OCI-LY1 (cell line): ENCODE measurements around the gene CTNND2.

Experiments used
- H2AFZ ChIP-seq: fragments of 200-600 bp; sonication (generic), shearing (Covaris generic); 2 replicates; pipeline ENCODE4 v1.6.0; 2014; ENCODE audit warnings: antibody characterized with exemption, mild to moderate bottlenecking, low read length
- H3F3A ChIP-seq: fragments of 200-600 bp; sonication (generic), shearing (Covaris generic); 2 replicates; pipeline ENCODE4 v1.6.0; 2014; ENCODE audit warnings: mild to moderate bottlenecking, antibody characterized with exemption, low read length, moderate library complexity; ENCODE audit not compliant: insufficient read depth
- H3K27ac ChIP-seq: fragments of 200-600 bp; sonication (generic); 2 replicates; pipeline ENCODE4 v1.5.1; 2014; ENCODE audit warnings: low read length, mixed run types, mild to moderate bottlenecking, low read depth; ENCODE audit not compliant: poor library complexity, severe bottlenecking
- H3K27me3 ChIP-seq: fragments of 200-600 bp; sonication (generic); 2 replicates; pipeline ENCODE4 v1.6.0; 2014; ENCODE audit warnings: antibody characterized with exemption, mild to moderate bottlenecking, low read length, moderate library complexity; ENCODE audit not compliant: insufficient read depth
- H3K36me3 ChIP-seq: fragments of 200-600 bp; sonication (generic); 2 replicates; pipeline ENCODE4 v1.6.1; 2014; ENCODE audit warnings: mild to moderate bottlenecking, antibody characterized with exemption, low read length, moderate library complexity, mixed read lengths; ENCODE audit not compliant: insufficient read depth
- H3K4me1 ChIP-seq: fragments of 200-600 bp; sonication (generic); 2 replicates; pipeline ENCODE4 v1.5.1; 2014; ENCODE audit warnings: mild to moderate bottlenecking, low read length, moderate library complexity; ENCODE audit not compliant: insufficient read depth, severe bottlenecking
- H3K4me2 ChIP-seq: fragments of 200-600 bp; sonication (generic), shearing (Covaris generic); 2 replicates; pipeline ENCODE4 v1.6.1; 2014; ENCODE audit warnings: low read length
- H3K4me3 ChIP-seq: fragments of 200-600 bp; sonication (generic); 2 replicates; pipeline ENCODE4 v1.5.1; 2014; ENCODE audit warnings: low read length, low read depth, mild to moderate bottlenecking, mixed read lengths; ENCODE audit not compliant: poor library complexity, severe bottlenecking
- H3K79me2 ChIP-seq: fragments of 200-600 bp; shearing (Covaris generic); 2 replicates; pipeline ENCODE4 v1.6.1; 2016; ENCODE audit warnings: mixed run types, low read length, mixed read lengths; ENCODE audit not compliant: insufficient read depth
- H3K9ac ChIP-seq: fragments of 200-600 bp; sonication (generic), shearing (Covaris generic); 2 replicates; pipeline ENCODE4 v1.6.1; 2014; ENCODE audit warnings: mild to moderate bottlenecking, low read length, mixed read lengths
- H3K9me2 ChIP-seq: fragments of 200-600 bp; sonication (generic), shearing (Covaris generic); 2 replicates; pipeline ENCODE4 v1.6.1; 2014; ENCODE audit warnings: low read depth, mild to moderate bottlenecking, low read length, mixed read lengths
- H3K9me3 ChIP-seq: fragments of 200-600 bp; shearing (Covaris generic); 2 replicates; pipeline ENCODE4 v1.6.1; 2014; ENCODE audit warnings: low read length, mixed read lengths
- H4K20me1 ChIP-seq: fragments of 200-600 bp; sonication (generic), shearing (Covaris generic); 2 replicates; pipeline ENCODE4 v1.6.0; 2016; ENCODE audit warnings: mild to moderate bottlenecking, low read length; ENCODE audit not compliant: insufficient read depth
- EZH2 ChIP-seq: fragments of 200-600 bp; sonication (generic), shearing (Covaris generic); IDR thresholded peaks from 2 replicates; pipeline ENCODE4 v1.8.0; 2017; ENCODE audit warnings: borderline replicate concordance, mixed run types, mild to moderate bottlenecking, antibody characterized with exemption, low read length, moderate library complexity, mixed read lengths
- TF ChIP-seq, protein P1 (sequence below): fragments of 200-600 bp; sonication (generic), shearing (Covaris generic); IDR thresholded peaks from 2 replicates; pipeline ENCODE4 v1.5.1; 2017; ENCODE audit warnings: mild to moderate bottlenecking, antibody characterized with exemption, low read length, moderate library complexity, mixed read lengths

Gene CTNND2

DNA sequence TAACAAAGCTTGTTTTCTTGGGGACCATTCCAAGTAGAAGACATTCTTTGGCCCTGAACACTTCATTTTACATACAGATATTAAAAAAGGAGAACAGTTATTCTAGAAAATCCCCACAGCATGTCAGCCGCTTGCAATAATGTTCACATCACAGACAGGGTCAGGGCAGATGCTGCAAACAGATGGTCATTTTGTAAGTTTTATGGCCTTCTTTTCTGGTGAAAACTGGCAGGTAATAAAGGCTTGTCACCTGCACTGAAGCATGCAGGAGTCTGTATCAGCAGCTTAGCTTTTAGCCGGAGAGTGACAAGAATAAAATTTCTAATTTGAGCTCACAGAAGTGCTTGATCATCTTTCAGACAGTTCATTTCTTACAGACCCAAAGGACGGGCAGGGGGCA, 922.3 kb downstream of the CTNND2 start:
- Histone ChIP-seq H4K20me1 (no peaks in the 10 kb centered on the region), H3K4me1 (no peaks in the 10 kb centered on the region), H3F3A (no peaks in the 10 kb centered on the region), H3K9me2 (no peaks in the 10 kb centered on the region), H2AFZ (no peak overlapping the region), H3K4me3 (no peak overlapping the region), H3K9me3 (no peaks in the 10 kb centered on the region), H3K36me3 (no peaks in the 10 kb centered on the region), H3K9ac (no peak overlapping the region), H3K4me2 (no peak overlapping the region), H3K27me3 (no peaks in the 10 kb centered on the region), H3K79me2 (no peaks in the 10 kb centered on the region), H3K27ac (no peak overlapping the region)
- no peak for TF ChIP-seq EZH2
- TF ChIP-seq, protein P1, sequence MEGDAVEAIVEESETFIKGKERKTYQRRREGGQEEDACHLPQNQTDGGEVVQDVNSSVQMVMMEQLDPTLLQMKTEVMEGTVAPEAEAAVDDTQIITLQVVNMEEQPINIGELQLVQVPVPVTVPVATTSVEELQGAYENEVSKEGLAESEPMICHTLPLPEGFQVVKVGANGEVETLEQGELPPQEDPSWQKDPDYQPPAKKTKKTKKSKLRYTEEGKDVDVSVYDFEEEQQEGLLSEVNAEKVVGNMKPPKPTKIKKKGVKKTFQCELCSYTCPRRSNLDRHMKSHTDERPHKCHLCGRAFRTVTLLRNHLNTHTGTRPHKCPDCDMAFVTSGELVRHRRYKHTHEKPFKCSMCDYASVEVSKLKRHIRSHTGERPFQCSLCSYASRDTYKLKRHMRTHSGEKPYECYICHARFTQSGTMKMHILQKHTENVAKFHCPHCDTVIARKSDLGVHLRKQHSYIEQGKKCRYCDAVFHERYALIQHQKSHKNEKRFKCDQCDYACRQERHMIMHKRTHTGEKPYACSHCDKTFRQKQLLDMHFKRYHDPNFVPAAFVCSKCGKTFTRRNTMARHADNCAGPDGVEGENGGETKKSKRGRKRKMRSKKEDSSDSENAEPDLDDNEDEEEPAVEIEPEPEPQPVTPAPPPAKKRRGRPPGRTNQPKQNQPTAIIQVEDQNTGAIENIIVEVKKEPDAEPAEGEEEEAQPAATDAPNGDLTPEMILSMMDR = no peak

DNA sequence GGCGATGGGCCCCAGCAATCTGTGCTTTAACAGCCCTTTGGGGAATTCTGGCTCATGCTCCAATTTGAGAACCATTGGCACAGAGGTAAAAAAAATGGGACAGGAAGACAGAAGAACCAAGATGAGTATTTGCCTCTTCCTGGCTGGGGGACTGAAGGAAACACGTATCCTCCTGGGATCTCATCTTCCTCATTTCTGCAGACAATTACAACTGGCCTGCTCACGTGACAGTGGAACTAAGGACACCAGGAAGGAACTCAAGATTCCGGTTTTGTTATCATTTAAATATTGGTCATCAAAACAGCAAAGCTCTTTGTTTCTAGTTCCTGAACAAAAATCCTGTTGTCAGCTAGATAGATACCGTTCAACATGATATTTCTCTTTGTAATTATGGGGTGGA, 927.2 kb downstream of the CTNND2 start:
- Histone ChIP-seq H3K9ac (no peak overlapping the region), H3K27me3 (no peaks in the 10 kb centered on the region), H4K20me1 (no peaks in the 10 kb centered on the region), H3K79me2 (no peaks in the 10 kb centered on the region), H3K9me3 (no peaks in the 10 kb centered on the region), H3K4me1 (no peaks in the 10 kb centered on the region), H3K4me3 (no peak overlapping the region), H3K27ac (no peak overlapping the region), H2AFZ (no peak overlapping the region), H3F3A (no peaks in the 10 kb centered on the region), H3K9me2 (no peaks in the 10 kb centered on the region), H3K4me2 (no peak overlapping the region), H3K36me3 (no peaks in the 10 kb centered on the region)
- TF ChIP-seq, protein P1 = no peak
- no peak for TF ChIP-seq EZH2

DNA sequence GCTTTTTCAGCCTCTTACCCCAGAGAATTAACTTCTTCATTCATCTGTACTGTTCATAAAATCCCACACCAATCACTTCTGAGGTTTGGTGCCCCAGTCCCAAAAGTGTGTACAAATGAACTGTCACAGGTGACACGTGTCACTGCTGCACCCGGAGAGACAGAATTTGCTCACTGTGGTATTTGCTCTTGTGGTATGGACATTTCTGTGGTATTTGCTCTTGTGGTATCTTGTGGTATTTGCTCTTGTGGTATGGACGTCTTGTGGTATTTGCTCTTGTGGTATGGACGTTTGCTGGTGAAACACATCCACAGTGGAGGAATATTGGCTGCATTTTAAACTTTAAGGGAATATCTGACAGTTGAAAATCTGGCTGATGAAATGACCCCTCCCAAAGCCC, 928.3 kb downstream of the CTNND2 start:
- Histone ChIP-seq H3K36me3 (no peaks in the 10 kb centered on the region), H3K4me1 (no peaks in the 10 kb centered on the region), H3K4me3 (no peak overlapping the region), H3K27ac (no peak overlapping the region), H3K4me2 (no peak overlapping the region), H3K9me3 (no peaks in the 10 kb centered on the region), H3K9ac (no peak overlapping the region), H2AFZ (no peak overlapping the region), H3F3A (no peaks in the 10 kb centered on the region), H3K79me2 (no peaks in the 10 kb centered on the region), H3K27me3 (no peaks in the 10 kb centered on the region), H3K9me2 (no peaks in the 10 kb centered on the region), H4K20me1 (no peaks in the 10 kb centered on the region)
- TF ChIP-seq EZH2 = no peak
- TF ChIP-seq, protein P1 = no peak
